ENCODE data around the gene SLC24A3.

Gene SLC24A3

GRCh38 chr20:19646963-19647362 lies 434.5 kb downstream of the SLC24A3 start:
- no peak for DNase-seq (ENCODE audit: extremely low read depth, insufficient read length)
- no peaks in the 10 kb centered on the region for H3K27me3 ChIP-seq (replicated peaks; ENCODE audit: control insufficient read depth, insufficient read depth, low read length)
- no peak overlapping the region for H3K4me3 ChIP-seq (replicated peaks; ENCODE audit: low read depth, low read length)
- no peaks in the 10 kb centered on the region for H3K36me3 ChIP-seq (ENCODE audit: control insufficient read depth, insufficient read depth, low read length)
- TF ChIP-seq CTCF (IDR thresholded peaks at IDR 0.05; ENCODE audit: insufficient read depth, low read length, poor library complexity, severe bottlenecking) = no peak

- TF ChIP-seq CTCF (IDR thresholded peaks at IDR 0.05; ENCODE audit: insufficient read depth, low read length, poor library complexity, severe bottlenecking) = no peak
- DNase-seq (ENCODE audit: extremely low read depth, insufficient read length) = no peak
- H3K36me3 ChIP-seq (ENCODE audit: control insufficient read depth, insufficient read depth, low read length) = no peaks in the 10 kb centered on the region
- H3K4me3 ChIP-seq (replicated peaks; ENCODE audit: low read depth, low read length) = no peak overlapping the region
- H3K27me3 ChIP-seq (replicated peaks; ENCODE audit: control insufficient read depth, insufficient read depth, low read length) = no peaks in the 10 kb centered on the region
Measured at GRCh38 chr20:19648024-19648423, 435.6 kb downstream of the SLC24A3 start.

GRCh38 chr20:19649041-19649440 lies 436.6 kb downstream of the SLC24A3 start:
- Histone ChIP-seq H3K36me3 (ENCODE audit: control insufficient read depth, insufficient read depth, low read length) (no peaks in the 10 kb centered on the region), H3K27me3 (replicated peaks; ENCODE audit: control insufficient read depth, insufficient read depth, low read length) (no peaks in the 10 kb centered on the region), H3K4me3 (replicated peaks; ENCODE audit: low read depth, low read length) (no peak overlapping the region)
- no peak for TF ChIP-seq CTCF (IDR thresholded peaks at IDR 0.05; ENCODE audit: insufficient read depth, low read length, poor library complexity, severe bottlenecking)
- no peak for DNase-seq (ENCODE audit: extremely low read depth, insufficient read length)

- Histone ChIP-seq H3K4me3 (replicated peaks; ENCODE audit: low read depth, low read length) (no peak overlapping the region), H3K36me3 (ENCODE audit: control insufficient read depth, insufficient read depth, low read length) (no peaks in the 10 kb centered on the region), H3K27me3 (replicated peaks; ENCODE audit: control insufficient read depth, insufficient read depth, low read length) (no peaks in the 10 kb centered on the region)
- no peak for TF ChIP-seq CTCF (IDR thresholded peaks at IDR 0.05; ENCODE audit: insufficient read depth, low read length, poor library complexity, severe bottlenecking)
- DNase-seq (ENCODE audit: extremely low read depth, insufficient read length) = no peak
Measured at GRCh38 chr20:19652591-19653026, 440.2 kb downstream of the SLC24A3 start.

- no peak for DNase-seq (ENCODE audit: extremely low read depth, insufficient read length)
- TF ChIP-seq CTCF (IDR thresholded peaks at IDR 0.05; ENCODE audit: insufficient read depth, low read length, poor library complexity, severe bottlenecking) = no peak
- H3K4me3 ChIP-seq (replicated peaks; ENCODE audit: low read depth, low read length) = no peak overlapping the region
- H3K27me3 ChIP-seq (replicated peaks; ENCODE audit: control insufficient read depth, insufficient read depth, low read length) = no peaks in the 10 kb centered on the region
- no peaks in the 10 kb centered on the region for H3K36me3 ChIP-seq (ENCODE audit: control insufficient read depth, insufficient read depth, low read length)
Measured at GRCh38 chr20:19653327-19653726, 440.9 kb downstream of the SLC24A3 start.

GRCh38 chr20:19654921-19655320 lies 442.5 kb downstream of the SLC24A3 start:
- Histone ChIP-seq H3K4me3 (replicated peaks; ENCODE audit: low read depth, low read length) (no peak overlapping the region), H3K36me3 (ENCODE audit: control insufficient read depth, insufficient read depth, low read length) (no peaks in the 10 kb centered on the region), H3K27me3 (replicated peaks; ENCODE audit: control insufficient read depth, insufficient read depth, low read length) (no peaks in the 10 kb centered on the region)
- no peak for DNase-seq (ENCODE audit: extremely low read depth, insufficient read length)
- TF ChIP-seq CTCF (IDR thresholded peaks at IDR 0.05; ENCODE audit: insufficient read depth, low read length, poor library complexity, severe bottlenecking) = no peak
